CD14-positive monocyte (primary cell): Measurements from ENCODE around the gene PI4K2A. TPM values are rescaled to one million over a fixed set of nuclear protein-coding genes. Genes with fewer than 3 reads are reported as not detected.
"Not testable (repeated sequence)": the region's sequence is repeated elsewhere in the genome, so short reads cannot be mapped to it uniquely, and the experiment has no call there.

Source experiments
- DNase-seq, 3 donors: peaks; one replicate each; pipeline ENCODE4 v3.0.0-alpha.2; 2011 to 2022
- H2AFZ ChIP-seq: 2 replicates; pipeline ENCODE4 v1.6.0; 2012; ENCODE audit warnings: mild to moderate bottlenecking, low read depth, low read length, inconsistent platforms; ENCODE audit not compliant: insufficient read depth, poor library complexity, severe bottlenecking
- H3K27ac ChIP-seq, 2 donors: 1 replicate in 1 of 2; 2 replicates in 1 of 2; pipeline ENCODE4 v1.5.1; 2012 to 2013; ENCODE audit warnings: low read length in 2 of 2, control low read depth in 1 of 2, inconsistent platforms in 1 of 2, low read depth in 1 of 2, mild to moderate bottlenecking in 1 of 2
- H3K27me3 ChIP-seq, 2 donors: one replicate each; pipeline versions ENCODE4 v1.6.0 to v1.6.1; 2011 to 2013; ENCODE audit warnings: low read length in 2 of 2; ENCODE audit not compliant: control insufficient read depth in 2 of 2, insufficient read depth in 2 of 2
- H3K36me3 ChIP-seq, 2 donors: replicated peaks in 1 of 2; 1 replicate in 1 of 2; 2 replicates in 1 of 2; pipeline versions ENCODE4 v1.5.1 to v1.6.1; 2012 to 2013; ENCODE audit warnings: low read length in 2 of 2, control low read depth in 1 of 2, inconsistent platforms in 1 of 2, mild to moderate bottlenecking in 1 of 2; ENCODE audit not compliant: insufficient read depth in 2 of 2, control insufficient read depth in 1 of 2
- H3K4me1 ChIP-seq, 2 donors: 1 replicate in 1 of 2; 2 replicates in 1 of 2; pipeline versions ENCODE4 v1.5.1 to v1.6.1; 2012 to 2013; ENCODE audit warnings: low read length in 2 of 2, control low read depth in 1 of 2, inconsistent platforms in 1 of 2, mild to moderate bottlenecking in 1 of 2, moderate library complexity in 1 of 2; ENCODE audit not compliant: insufficient read depth in 2 of 2, control insufficient read depth in 1 of 2
- H3K4me2 ChIP-seq: replicated peaks from 2 replicates; pipeline ENCODE3; 2012; ENCODE audit warnings: low read length, moderate library complexity, mild to moderate bottlenecking; ENCODE audit not compliant: poor library complexity, severe bottlenecking; ENCODE audit errors: extremely low read depth
- H3K4me3 ChIP-seq, 3 experiments: fragments of 200-600 bp in 1 of 3; sonication (generic) in 1 of 3; replicated peaks in 1 of 3; 1 replicate in 2 of 3; 2 replicates in 1 of 3; pipeline ENCODE4 v1.5.1; 2011 to 2013; ENCODE audit warnings: low read length in 3 of 3, mild to moderate bottlenecking in 3 of 3, control low read depth in 2 of 3, low read depth in 2 of 3, inconsistent platforms in 1 of 3, moderate library complexity in 1 of 3
- H3K79me2 ChIP-seq: 2 replicates; pipeline ENCODE4 v1.6.0; 2012; ENCODE audit warnings: mild to moderate bottlenecking, control low read depth, inconsistent platforms, low read length, moderate library complexity; ENCODE audit not compliant: insufficient read depth
- H3K9ac ChIP-seq: 2 replicates; pipeline ENCODE4 v1.6.0; 2017; ENCODE audit warnings: low read length, mild to moderate bottlenecking; ENCODE audit not compliant: insufficient read depth, poor library complexity, severe bottlenecking
- H3K9me3 ChIP-seq, 2 donors: replicated peaks in 1 of 2; 1 replicate in 1 of 2; 2 replicates in 1 of 2; pipeline versions ENCODE4 v1.5.1 to v1.6.1; 2012 to 2013; ENCODE audit warnings: low read length in 2 of 2, control low read depth in 1 of 2; ENCODE audit not compliant: control insufficient read depth in 1 of 2, insufficient read depth in 1 of 2
- H4K20me1 ChIP-seq: 2 replicates; pipeline ENCODE4 v1.6.0; 2012; ENCODE audit warnings: mild to moderate bottlenecking, low read length, control low read depth, moderate library complexity; ENCODE audit not compliant: insufficient read depth
- H3K27ac Mint-ChIP-seq, 7 donors: one replicate each; pipeline ENCODE4 v1.8.0; 2020; ENCODE audit warnings: mild to moderate bottlenecking in 7 of 7, mixed read lengths in 7 of 7, moderate library complexity in 6 of 7, inconsistent platforms in 2 of 7
- H3K27me3 Mint-ChIP-seq, 3 donors: one replicate each; pipeline ENCODE4 v1.8.0; 2021 to 2022; ENCODE audit warnings: low read depth in 3 of 3, mild to moderate bottlenecking in 3 of 3, mixed read lengths in 3 of 3, moderate library complexity in 3 of 3, inconsistent platforms in 1 of 3
- H3K36me3 Mint-ChIP-seq, 2 donors: one replicate each; pipeline ENCODE4 v1.8.0; 2020; ENCODE audit warnings: mixed read lengths in 2 of 2, inconsistent platforms in 1 of 2, mild to moderate bottlenecking in 1 of 2
- H3K4me1 Mint-ChIP-seq: one replicate; pipeline ENCODE4 v1.8.0; 2020; ENCODE audit warnings: mild to moderate bottlenecking, mixed read lengths
- H3K4me3 Mint-ChIP-seq, 2 donors: one replicate each; pipeline ENCODE4 v1.8.0; 2020; ENCODE audit warnings: mild to moderate bottlenecking in 2 of 2, mixed read lengths in 2 of 2, moderate library complexity in 1 of 2
- H3K9me3 Mint-ChIP-seq, 7 donors: one replicate each; pipeline ENCODE4 v1.8.0; 2020 to 2022; ENCODE audit warnings: mixed read lengths in 7 of 7, mild to moderate bottlenecking in 6 of 7, moderate library complexity in 6 of 7, inconsistent platforms in 2 of 7
- CTCF ChIP-seq: fragments of 200-600 bp; IDR thresholded peaks from one replicate; pipeline ENCODE4 v1.8.0; 2022; ENCODE audit warnings: antibody characterized with exemption, mild to moderate bottlenecking
- WGBS: methylation state at CpG from one replicate; pipeline ENCODE4 v1.1.5; 2013; ENCODE audit warnings: missing lambda C conversion rate; ENCODE audit not compliant: insufficient coverage; 5-methylcytosine and 5-hydroxymethylcytosine counted together
- intact Hi-C, 2 donors: fragments of 100-400 bp; cut with micrococcal nuclease; formaldehyde crosslinking; loops; one replicate each; pipeline versions ENCODE4 v1.15.0 to v1.15.1; 2023
- polyA plus RNA-seq, 3 donors: library from polyadenylated mRNA; depleted of rRNA in 1 of 3; unstranded in 2 of 3; stranded (reverse) in 1 of 3; fragments of 300-500 nt in 2 of 3; fragments of >200 nt in 1 of 3; fragmentation: Illumina TruSeq in 2 of 3; gene quantifications; 1 replicate in 2 of 3; 2 replicates in 1 of 3; pipeline ENCODE4 v1.2.3, GENCODE V29; 2012 to 2021

The PI4K2A gene
- polyA plus RNA-seq, 3 donors = 5.8 to 16.4 (median 6.7) TPM

- no peaks in the 10 kb centered on the region for H3K36me3 ChIP-seq
- no peak overlapping the region for H3K4me3 ChIP-seq
- H3K9me3 ChIP-seq = no peaks in the 10 kb centered on the region
- H3K36me3 Mint-ChIP-seq = no peaks in the 10 kb centered on the region
- H3K4me2 ChIP-seq = no peak overlapping the region
- no peak for DNase-seq
- no peaks in the 10 kb centered on the region for H4K20me1 ChIP-seq
- H3K4me1 Mint-ChIP-seq = peaks cover 19% of the 10 kb centered on the region
- no CpG with 5 or more reads among the region's 1 CpG for WGBS
- no peak for TF ChIP-seq CTCF
- peaks cover 2 to 6% (median 5%) of the 10 kb centered on the region in 3 donors for H3K27me3 Mint-ChIP-seq
- no peak overlapping the region for H2AFZ ChIP-seq
- H3K4me1 ChIP-seq = peaks cover 15 to 18% of the 10 kb centered on the region in 2 donors
- no peak overlapping the region for H3K4me3 Mint-ChIP-seq
- intact Hi-C loops = no loop called here
- no peaks in the 10 kb centered on the region for H3K79me2 ChIP-seq
- H3K9ac ChIP-seq = no peak overlapping the region
- H3K27ac ChIP-seq = no peak overlapping the region
- no peak overlapping the region for H3K27ac Mint-ChIP-seq
- no peaks in the 10 kb centered on the region for H3K9me3 Mint-ChIP-seq
- H3K27me3 ChIP-seq = no peaks in the 10 kb centered on the region
Measured at GRCh38 chr10:97635577-97635976, 4.9 kb upstream of the PI4K2A start.

DNA sequence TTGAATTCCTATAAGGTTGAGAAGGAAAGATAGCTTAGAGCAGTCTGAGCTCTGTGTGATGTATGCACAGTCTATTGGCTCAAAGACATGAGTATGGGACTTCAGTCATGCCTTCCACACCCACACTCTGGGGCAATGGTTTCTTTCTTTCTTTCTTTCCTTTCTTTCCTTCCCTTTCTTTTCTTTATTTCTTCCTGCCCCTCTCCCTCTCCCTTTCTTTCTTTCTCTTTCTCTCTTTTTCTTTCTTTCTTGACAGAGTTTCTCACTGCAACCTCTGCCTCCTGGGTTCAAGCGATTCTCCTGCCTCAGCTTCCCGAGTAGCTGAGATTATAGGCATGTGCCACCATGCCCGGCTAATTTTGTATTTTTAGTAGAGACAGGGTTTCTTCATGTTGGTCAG, 1.4 kb upstream of the PI4K2A start:
- intact Hi-C loops, H3K9me3 Mint-ChIP-seq, DNase-seq, H3K9ac ChIP-seq, H3K27me3 ChIP-seq, H3K27me3 Mint-ChIP-seq, H3K9me3 ChIP-seq, H2AFZ ChIP-seq, H3K4me3 ChIP-seq, H3K4me3 Mint-ChIP-seq, H3K27ac Mint-ChIP-seq, H3K27ac ChIP-seq, H3K4me2 ChIP-seq: not testable (repeated sequence)
- Mint-ChIP-seq H3K4me1 (peaks cover 19% of the 10 kb centered on the region), H3K36me3 (peaks cover 13 to 15% of the 10 kb centered on the region in 2 donors)
- H3K36me3 ChIP-seq = peaks cover 3 to 11% of the 10 kb centered on the region in 2 donors
- H4K20me1 ChIP-seq = peaks cover 15% of the 10 kb centered on the region
- peaks cover 12 to 17% of the 10 kb centered on the region in 2 donors for H3K4me1 ChIP-seq
- no CpG with 5 or more reads among the region's 3 CpGs for WGBS
- H3K79me2 ChIP-seq = peaks cover 20% of the 10 kb centered on the region
